Measurements from ENCODE around the gene SAPCD2.

GRCh38 chr9:137114220-137114612, 43.9 kb upstream of the SAPCD2 start:
- TF ChIP-seq CTCF (IDR thresholded peaks at IDR 0.05) (no peak), POLR2A (IDR thresholded peaks at IDR 0.05) (no peak)
